Measurements from ENCODE around the gene FOXL2.

- TF ChIP-seq POLR2A (IDR thresholded peaks at IDR 0.05; ENCODE audit: low read depth, low read length) = no peak
- TF ChIP-seq, protein P1, sequence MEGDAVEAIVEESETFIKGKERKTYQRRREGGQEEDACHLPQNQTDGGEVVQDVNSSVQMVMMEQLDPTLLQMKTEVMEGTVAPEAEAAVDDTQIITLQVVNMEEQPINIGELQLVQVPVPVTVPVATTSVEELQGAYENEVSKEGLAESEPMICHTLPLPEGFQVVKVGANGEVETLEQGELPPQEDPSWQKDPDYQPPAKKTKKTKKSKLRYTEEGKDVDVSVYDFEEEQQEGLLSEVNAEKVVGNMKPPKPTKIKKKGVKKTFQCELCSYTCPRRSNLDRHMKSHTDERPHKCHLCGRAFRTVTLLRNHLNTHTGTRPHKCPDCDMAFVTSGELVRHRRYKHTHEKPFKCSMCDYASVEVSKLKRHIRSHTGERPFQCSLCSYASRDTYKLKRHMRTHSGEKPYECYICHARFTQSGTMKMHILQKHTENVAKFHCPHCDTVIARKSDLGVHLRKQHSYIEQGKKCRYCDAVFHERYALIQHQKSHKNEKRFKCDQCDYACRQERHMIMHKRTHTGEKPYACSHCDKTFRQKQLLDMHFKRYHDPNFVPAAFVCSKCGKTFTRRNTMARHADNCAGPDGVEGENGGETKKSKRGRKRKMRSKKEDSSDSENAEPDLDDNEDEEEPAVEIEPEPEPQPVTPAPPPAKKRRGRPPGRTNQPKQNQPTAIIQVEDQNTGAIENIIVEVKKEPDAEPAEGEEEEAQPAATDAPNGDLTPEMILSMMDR (conservative IDR thresholded peaks at IDR 0.05; ENCODE audit: low read depth, low read length) = no peak
- TF ChIP-seq USF2 (IDR thresholded peaks at IDR 0.05; ENCODE audit: low read depth, low read length) = no peak
- TF ChIP-seq MXI1 (IDR thresholded peaks at IDR 0.05; ENCODE audit: borderline replicate concordance, low read depth, low read length) = no peak
- no peak for TF ChIP-seq NFE2L2 (IDR thresholded peaks at IDR 0.05; ENCODE audit: low read depth, low read length)
- no peak for TF ChIP-seq RAD21 (IDR thresholded peaks at IDR 0.05; ENCODE audit: low read length)
- TF ChIP-seq MAZ (IDR thresholded peaks at IDR 0.05; ENCODE audit: borderline replicate concordance, low read depth, low read length) = no peak
- TF ChIP-seq RCOR1 (IDR thresholded peaks at IDR 0.05; ENCODE audit: insufficient replicate concordance, low read length) = no peak
- no peak for TF ChIP-seq FOS (IDR thresholded peaks at IDR 0.05; ENCODE audit: low read depth, low read length)
- no peak for TF ChIP-seq BHLHE40 (IDR thresholded peaks at IDR 0.05; ENCODE audit: low read depth, low read length)
- no peak for TF ChIP-seq MAFK (IDR thresholded peaks at IDR 0.05; ENCODE audit: low read depth, low read length)
- no peak for TF ChIP-seq SMC3 (IDR thresholded peaks at IDR 0.05; ENCODE audit: low read depth, low read length)
- TF ChIP-seq, protein P2, sequence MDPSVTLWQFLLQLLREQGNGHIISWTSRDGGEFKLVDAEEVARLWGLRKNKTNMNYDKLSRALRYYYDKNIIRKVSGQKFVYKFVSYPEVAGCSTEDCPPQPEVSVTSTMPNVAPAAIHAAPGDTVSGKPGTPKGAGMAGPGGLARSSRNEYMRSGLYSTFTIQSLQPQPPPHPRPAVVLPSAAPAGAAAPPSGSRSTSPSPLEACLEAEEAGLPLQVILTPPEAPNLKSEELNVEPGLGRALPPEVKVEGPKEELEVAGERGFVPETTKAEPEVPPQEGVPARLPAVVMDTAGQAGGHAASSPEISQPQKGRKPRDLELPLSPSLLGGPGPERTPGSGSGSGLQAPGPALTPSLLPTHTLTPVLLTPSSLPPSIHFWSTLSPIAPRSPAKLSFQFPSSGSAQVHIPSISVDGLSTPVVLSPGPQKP (IDR thresholded peaks at IDR 0.05; ENCODE audit: borderline replicate concordance, low read depth, low read length) = no peak
- TF ChIP-seq CEBPB (IDR thresholded peaks at IDR 0.05; ENCODE audit: low read depth, low read length) = no peak
Measured at GRCh38 chr3:138907539-138907938, 39.4 kb downstream of the FOXL2 start.
